Measurements from ENCODE around the gene KHDC3L.

KHDC3L gene

DNA sequence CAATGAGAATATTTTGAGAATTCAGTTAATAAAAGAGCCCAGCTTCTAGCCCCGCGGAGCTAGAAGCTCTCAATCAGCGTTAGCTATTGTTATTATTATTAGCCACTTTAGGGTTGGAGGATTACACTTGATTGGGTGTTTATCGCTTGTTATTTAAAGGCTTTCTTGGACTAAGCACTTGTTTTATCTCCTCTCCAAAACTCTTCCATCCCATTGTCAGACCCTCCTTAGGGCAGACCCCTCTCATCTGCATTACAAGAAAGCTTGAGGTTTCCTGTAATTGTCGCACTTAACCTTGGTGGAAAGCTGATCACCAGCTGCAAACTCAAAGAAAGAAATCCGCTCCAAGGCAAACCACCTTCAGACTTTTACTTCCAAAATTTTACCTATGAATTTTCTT is 13.1 kb upstream of the KHDC3L start:
- H3K27ac ChIP-seq (ENCODE audit: low read length) = no peak overlapping the region
- no peaks in the 10 kb centered on the region for H3K4me1 ChIP-seq (ENCODE audit: low read length)
- no peaks in the 10 kb centered on the region for H3K79me2 ChIP-seq (ENCODE audit: low read length)
- H4K20me1 ChIP-seq (ENCODE audit: insufficient read depth, low read length) = no peaks in the 10 kb centered on the region
- H3K9ac ChIP-seq (ENCODE audit: low read length) = no peak overlapping the region
- H3K4me2 ChIP-seq (ENCODE audit: low read length) = no peak overlapping the region
- H3K27me3 ChIP-seq (ENCODE audit: low read depth, low read length) = no peaks in the 10 kb centered on the region
- no peaks in the 10 kb centered on the region for H3K9me3 ChIP-seq (ENCODE audit: insufficient read depth, low read length)
- H3K4me3 ChIP-seq (ENCODE audit: low read length) = no peak overlapping the region
- TF ChIP-seq EZH2phosphoT487 (IDR thresholded peaks at IDR 0.05; ENCODE audit: low read depth) = no peak
- TF ChIP-seq, protein P1, sequence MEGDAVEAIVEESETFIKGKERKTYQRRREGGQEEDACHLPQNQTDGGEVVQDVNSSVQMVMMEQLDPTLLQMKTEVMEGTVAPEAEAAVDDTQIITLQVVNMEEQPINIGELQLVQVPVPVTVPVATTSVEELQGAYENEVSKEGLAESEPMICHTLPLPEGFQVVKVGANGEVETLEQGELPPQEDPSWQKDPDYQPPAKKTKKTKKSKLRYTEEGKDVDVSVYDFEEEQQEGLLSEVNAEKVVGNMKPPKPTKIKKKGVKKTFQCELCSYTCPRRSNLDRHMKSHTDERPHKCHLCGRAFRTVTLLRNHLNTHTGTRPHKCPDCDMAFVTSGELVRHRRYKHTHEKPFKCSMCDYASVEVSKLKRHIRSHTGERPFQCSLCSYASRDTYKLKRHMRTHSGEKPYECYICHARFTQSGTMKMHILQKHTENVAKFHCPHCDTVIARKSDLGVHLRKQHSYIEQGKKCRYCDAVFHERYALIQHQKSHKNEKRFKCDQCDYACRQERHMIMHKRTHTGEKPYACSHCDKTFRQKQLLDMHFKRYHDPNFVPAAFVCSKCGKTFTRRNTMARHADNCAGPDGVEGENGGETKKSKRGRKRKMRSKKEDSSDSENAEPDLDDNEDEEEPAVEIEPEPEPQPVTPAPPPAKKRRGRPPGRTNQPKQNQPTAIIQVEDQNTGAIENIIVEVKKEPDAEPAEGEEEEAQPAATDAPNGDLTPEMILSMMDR (IDR thresholded peaks at IDR 0.05; ENCODE audit: low read depth, low read length) = no peak
- H3K36me3 ChIP-seq (replicated peaks; ENCODE audit: low read depth, low read length) = no peaks in the 10 kb centered on the region
- no peak overlapping the region for H2AFZ ChIP-seq (ENCODE audit: low read depth, low read length)

DNA sequence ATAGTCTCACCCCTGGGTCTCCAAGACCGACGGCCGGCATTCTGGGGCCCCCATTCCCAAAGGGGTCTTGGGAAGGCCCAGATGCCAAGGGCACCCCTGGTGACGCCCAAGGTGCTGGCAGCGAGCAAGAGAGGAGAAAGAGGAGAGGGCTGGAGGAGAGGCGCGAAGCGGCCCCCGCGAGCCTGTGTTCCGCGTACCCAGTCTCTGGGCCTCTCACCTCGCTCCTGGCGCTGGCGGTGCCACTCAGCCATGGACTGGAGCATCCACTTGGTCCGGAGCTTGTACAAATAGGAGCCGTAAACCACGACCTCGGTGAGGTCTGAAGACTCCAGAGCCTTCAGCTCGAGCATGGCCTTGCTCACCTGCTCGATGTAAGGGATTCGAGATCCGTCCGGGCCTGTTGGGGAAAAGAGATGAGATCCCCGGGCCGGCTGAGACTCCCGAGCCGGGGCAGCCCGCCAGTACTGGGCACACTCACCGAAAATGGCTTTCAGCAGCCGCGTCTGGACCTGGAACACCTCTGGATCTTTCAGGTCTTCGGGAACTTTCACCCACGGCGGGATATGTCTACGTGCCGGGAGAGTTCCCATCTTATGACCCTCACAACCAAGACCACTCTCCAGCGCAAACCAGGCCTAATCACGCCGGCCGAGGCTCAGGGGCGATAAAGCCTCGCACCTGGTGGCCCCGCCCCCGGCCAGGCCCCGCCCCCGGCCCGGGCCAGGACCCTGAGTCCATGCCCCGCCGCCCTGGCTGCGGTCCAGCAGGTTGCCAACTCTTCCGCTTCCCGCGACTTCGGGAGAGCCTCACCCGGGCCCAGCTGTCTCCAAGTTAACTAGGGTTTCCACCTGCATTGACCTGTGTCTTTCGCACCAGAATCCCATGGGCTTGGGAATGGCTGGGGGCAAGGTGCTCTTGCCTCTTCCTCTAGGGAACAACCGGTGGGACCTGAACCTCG is 8.5 kb upstream of the KHDC3L start, which contains the start of gene DPPA5:
TSS of gene DPPA5 (minus strand) at position 641 of the 958 bp plus-strand sequence. CDS start at position 590, 51 bp downstream.
- Histone ChIP-seq H4K20me1 (ENCODE audit: insufficient read depth, low read length) (no peaks in the 10 kb centered on the region), H3K27me3 (ENCODE audit: low read depth, low read length) (no peaks in the 10 kb centered on the region), H3K79me2 (ENCODE audit: low read length) (no peaks in the 10 kb centered on the region), H3K4me2 (ENCODE audit: low read length) (no peak within 1 kb of the TSS), H3K4me3 (ENCODE audit: low read length) (no peak within 1 kb of the TSS), H2AFZ (ENCODE audit: low read depth, low read length) (no peak within 1 kb of the TSS), H3K4me1 (ENCODE audit: low read length) (no peaks in the 10 kb centered on the region), H3K27ac (ENCODE audit: low read length) (no peak within 1 kb of the TSS), H3K36me3 (replicated peaks; ENCODE audit: low read depth, low read length) (no peaks in the 10 kb centered on the region), H3K9ac (ENCODE audit: low read length) (no peak within 1 kb of the TSS), H3K9me3 (ENCODE audit: insufficient read depth, low read length) (no peaks in the 10 kb centered on the region)
- no peak for TF ChIP-seq EZH2phosphoT487 (IDR thresholded peaks at IDR 0.05; ENCODE audit: low read depth)
- TF ChIP-seq, protein P1 (IDR thresholded peaks at IDR 0.05; ENCODE audit: low read depth, low read length) = no peak

DNA sequence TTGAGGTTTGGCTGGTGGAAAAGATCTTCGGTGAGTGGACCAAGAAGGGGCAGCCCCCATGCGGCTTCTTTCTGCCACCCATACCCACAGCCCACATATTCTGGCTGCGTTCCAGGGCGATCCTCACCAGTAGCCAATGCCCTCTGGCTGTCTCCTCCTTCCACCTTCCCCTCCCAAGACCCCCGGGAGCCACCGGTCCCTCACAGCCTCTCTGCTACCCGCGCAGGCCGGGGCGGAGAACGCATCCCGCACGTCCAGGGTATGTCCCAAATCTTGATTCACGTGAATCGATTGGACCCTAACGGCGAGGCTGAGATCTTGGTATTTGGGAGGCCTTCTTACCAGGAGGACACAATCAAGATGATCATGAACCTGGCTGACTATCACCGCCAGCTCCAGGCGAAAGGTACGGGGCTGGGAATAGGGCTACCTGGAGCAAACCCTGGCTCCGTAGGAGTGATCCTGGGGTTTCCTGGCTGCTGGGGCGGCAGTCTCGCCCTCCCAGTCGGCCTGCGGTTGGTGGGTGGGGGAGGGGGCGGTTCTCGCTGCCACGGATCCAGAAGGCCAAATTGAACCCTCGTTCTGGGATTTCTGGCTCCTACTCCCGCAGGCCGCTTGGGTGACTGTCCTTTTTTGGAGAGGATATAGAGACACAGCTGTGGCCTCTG is 545 bp downstream of the KHDC3L start:
- H4K20me1 ChIP-seq (ENCODE audit: insufficient read depth, low read length) = no peaks in the 10 kb centered on the region
- H3K4me3 ChIP-seq (ENCODE audit: low read length) = no peak overlapping the region
- no peak overlapping the region for H3K9ac ChIP-seq (ENCODE audit: low read length)
- H2AFZ ChIP-seq (ENCODE audit: low read depth, low read length) = no peak overlapping the region
- H3K4me1 ChIP-seq (ENCODE audit: low read length) = no peaks in the 10 kb centered on the region
- no peaks in the 10 kb centered on the region for H3K79me2 ChIP-seq (ENCODE audit: low read length)
- H3K36me3 ChIP-seq (replicated peaks; ENCODE audit: low read depth, low read length) = no peaks in the 10 kb centered on the region
- no peak overlapping the region for H3K27ac ChIP-seq (ENCODE audit: low read length)
- H3K27me3 ChIP-seq (ENCODE audit: low read depth, low read length) = no peaks in the 10 kb centered on the region
- H3K9me3 ChIP-seq (ENCODE audit: insufficient read depth, low read length) = no peaks in the 10 kb centered on the region
- H3K4me2 ChIP-seq (ENCODE audit: low read length) = no peak overlapping the region
- TF ChIP-seq, protein P1 (IDR thresholded peaks at IDR 0.05; ENCODE audit: low read depth, low read length) = no peak
- no peak for TF ChIP-seq EZH2phosphoT487 (IDR thresholded peaks at IDR 0.05; ENCODE audit: low read depth)

DNA sequence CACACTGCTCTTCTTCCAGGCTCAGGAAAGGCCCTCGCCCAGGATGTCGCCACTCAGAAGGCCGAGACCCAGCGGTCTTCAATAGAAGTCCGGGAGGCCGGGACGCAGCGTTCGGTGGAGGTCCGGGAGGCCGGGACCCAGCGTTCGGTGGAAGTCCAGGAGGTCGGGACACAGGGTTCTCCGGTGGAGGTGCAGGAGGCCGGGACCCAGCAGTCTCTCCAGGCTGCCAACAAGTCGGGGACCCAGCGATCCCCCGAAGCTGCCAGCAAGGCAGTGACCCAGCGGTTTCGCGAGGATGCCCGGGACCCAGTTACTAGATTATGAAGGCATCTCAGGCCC is 1.0 kb downstream of the KHDC3L start:
- Histone ChIP-seq H3K4me1 (ENCODE audit: low read length) (no peaks in the 10 kb centered on the region), H3K27ac (ENCODE audit: low read length) (no peak overlapping the region), H3K9me3 (ENCODE audit: insufficient read depth, low read length) (no peaks in the 10 kb centered on the region), H4K20me1 (ENCODE audit: insufficient read depth, low read length) (no peaks in the 10 kb centered on the region), H3K4me3 (ENCODE audit: low read length) (no peak overlapping the region), H3K36me3 (replicated peaks; ENCODE audit: low read depth, low read length) (no peaks in the 10 kb centered on the region), H3K9ac (ENCODE audit: low read length) (no peak overlapping the region), H3K27me3 (ENCODE audit: low read depth, low read length) (no peaks in the 10 kb centered on the region), H2AFZ (ENCODE audit: low read depth, low read length) (no peak overlapping the region), H3K4me2 (ENCODE audit: low read length) (no peak overlapping the region), H3K79me2 (ENCODE audit: low read length) (no peaks in the 10 kb centered on the region)
- no peak for TF ChIP-seq EZH2phosphoT487 (IDR thresholded peaks at IDR 0.05; ENCODE audit: low read depth)
- TF ChIP-seq, protein P1 (IDR thresholded peaks at IDR 0.05; ENCODE audit: low read depth, low read length) = no peak

Measured in OCI-LY3 (cell line).